Esophagus muscularis mucosa (tissue), 3 donors: ENCODE data around the gene LIN7C.

Experiments
- POLR2A ChIP-seq: fragments of 450-650 bp; IDR thresholded peaks from one replicate; pipeline ENCODE4 v1.6.1; 2017; ENCODE audit warnings: antibody characterized with exemption, moderate library complexity, mild to moderate bottlenecking, low read depth
- POLR2AphosphoS5 ChIP-seq, 2 donors: sonication (generic); formaldehyde crosslinking; IDR thresholded peaks; one replicate each; pipeline ENCODE4 v1.6.1; 2017; ENCODE audit warnings: antibody characterized with exemption in 2 of 2
- TF ChIP-seq, protein P1 (sequence below), 3 experiments: fragments of 200-600 bp in 2 of 3; fragments of 450-650 bp in 1 of 3; sonication (generic) in 2 of 3; IDR thresholded peaks; one replicate each; pipeline ENCODE4 v1.5.1; 2017 to 2019; ENCODE audit warnings: antibody characterized with exemption in 3 of 3, mild to moderate bottlenecking in 2 of 3, moderate library complexity in 1 of 3

GRCh38 chr11:27464289-27464696 lies 42.3 kb downstream of the LIN7C start:
- TF ChIP-seq POLR2AphosphoS5 (IDR thresholded peaks at IDR 0.05) (no peak), POLR2A (no peak)
- TF ChIP-seq, protein P1, sequence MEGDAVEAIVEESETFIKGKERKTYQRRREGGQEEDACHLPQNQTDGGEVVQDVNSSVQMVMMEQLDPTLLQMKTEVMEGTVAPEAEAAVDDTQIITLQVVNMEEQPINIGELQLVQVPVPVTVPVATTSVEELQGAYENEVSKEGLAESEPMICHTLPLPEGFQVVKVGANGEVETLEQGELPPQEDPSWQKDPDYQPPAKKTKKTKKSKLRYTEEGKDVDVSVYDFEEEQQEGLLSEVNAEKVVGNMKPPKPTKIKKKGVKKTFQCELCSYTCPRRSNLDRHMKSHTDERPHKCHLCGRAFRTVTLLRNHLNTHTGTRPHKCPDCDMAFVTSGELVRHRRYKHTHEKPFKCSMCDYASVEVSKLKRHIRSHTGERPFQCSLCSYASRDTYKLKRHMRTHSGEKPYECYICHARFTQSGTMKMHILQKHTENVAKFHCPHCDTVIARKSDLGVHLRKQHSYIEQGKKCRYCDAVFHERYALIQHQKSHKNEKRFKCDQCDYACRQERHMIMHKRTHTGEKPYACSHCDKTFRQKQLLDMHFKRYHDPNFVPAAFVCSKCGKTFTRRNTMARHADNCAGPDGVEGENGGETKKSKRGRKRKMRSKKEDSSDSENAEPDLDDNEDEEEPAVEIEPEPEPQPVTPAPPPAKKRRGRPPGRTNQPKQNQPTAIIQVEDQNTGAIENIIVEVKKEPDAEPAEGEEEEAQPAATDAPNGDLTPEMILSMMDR (IDR thresholded peaks at IDR 0.05): no peak
